K562 (cell line): ENCODE data around the gene POP5. TPM values are rescaled to one million over a fixed set of nuclear protein-coding genes. Genes with fewer than 3 reads are reported as not detected.

Experiments
- ATAC-seq: fragments of 200-7000 bp; cut with Tn5 transposase; 3 replicates; pipeline ENCODE4 v1.9.1; 2020; ENCODE audit warnings: moderate library complexity
- BruUV-seq: library from RNA; stranded (reverse); fragments of 400-500 nt; replicated peaks from 2 replicates; lab custom pipeline; 2021; lab: Mats Ljungman, UMichigan
- CTCF ChIA-PET: fragments of 300-600 bp; formaldehyde crosslinking; extraction: SDS; loops from one replicate; lab custom pipeline; 2021; ENCODE audit warnings: low intra/inter-chr PET ratio; lab: Yijun Ruan, JAX
- POLR2A ChIA-PET: fragments of 300-600, 350-650 bp; sonication (Branson Sonifier 250); formaldehyde crosslinking; extraction: SDS; loops from one replicate; lab custom pipeline; 2021; ENCODE audit warnings: antibody characterized with exemption, inconsistent platforms; lab: Yijun Ruan, JAX
- DNase-seq, 4 experiments: peaks; one replicate each; pipeline versions ENCODE4 v3.0.0 to v3.0.0-alpha.2; 2011 to 2018; ENCODE audit warnings: low spot score in 3 of 4, mixed read lengths in 3 of 4; ENCODE audit errors: extremely low read depth in 1 of 4
- FAIRE-seq: peaks from 2 replicates; lab custom pipeline; 2011; peaks lifted over from hg19 to GRCh38; lab: Jason Lieb, UNC
- H2AFZ ChIP-seq: 2 replicates; pipeline ENCODE4 v1.6.0; 2011; ENCODE audit warnings: low read depth, low read length, control low read depth, inconsistent platforms
- H3K27ac ChIP-seq: fragments of 200-600 bp; 3 replicates; pipeline ENCODE4 v1.8.0; 2011; ENCODE audit warnings: low read depth, mild to moderate bottlenecking, control low read depth, inconsistent platforms, low read length, moderate library complexity, mixed read lengths; ENCODE audit errors: extremely low read depth
- H3K27me3 ChIP-seq, 2 experiments: fragments of 300-600 bp in 1 of 2; 2 replicates in 1 of 2; 3 replicates in 1 of 2; pipeline versions ENCODE4 v1.6.0 to v1.8.0; 2011; ENCODE audit warnings: inconsistent platforms in 2 of 2, low read length in 2 of 2, mild to moderate bottlenecking in 1 of 2, mixed read lengths in 1 of 2, moderate library complexity in 1 of 2; ENCODE audit not compliant: control insufficient read depth in 2 of 2, insufficient read depth in 2 of 2
- H3K36me3 ChIP-seq: fragments of 300-600 bp; 3 replicates; pipeline ENCODE4 v1.8.0; 2011; ENCODE audit warnings: mild to moderate bottlenecking, low read length, inconsistent platforms; ENCODE audit not compliant: control insufficient read depth, insufficient read depth
- H3K4me1 ChIP-seq, 2 experiments: fragments of 200-600 bp in 1 of 2; replicated peaks in 1 of 2; 2 replicates in 1 of 2; 3 replicates in 1 of 2; pipeline versions ENCODE4 v1.5.1 to v1.8.0; 2011; ENCODE audit warnings: inconsistent platforms in 2 of 2, low read length in 2 of 2, mild to moderate bottlenecking in 1 of 2, mixed read lengths in 1 of 2, moderate library complexity in 1 of 2; ENCODE audit not compliant: control insufficient read depth in 2 of 2, insufficient read depth in 2 of 2
- H3K4me2 ChIP-seq: 2 replicates; pipeline ENCODE4 v1.6.1; 2011; ENCODE audit warnings: low read length, control low read depth, inconsistent platforms, mixed read lengths; ENCODE audit not compliant: insufficient read depth
- H3K4me3 ChIP-seq: fragments of 200-600 bp; sonication (generic), shearing (Covaris generic); 2 replicates; pipeline ENCODE4 v1.5.1; 2016; ENCODE audit warnings: control low read depth, inconsistent platforms
- H3K79me2 ChIP-seq: fragments of 200-600 bp; 3 replicates; pipeline ENCODE4 v1.8.0; 2011; ENCODE audit warnings: low read length, inconsistent platforms; ENCODE audit not compliant: control insufficient read depth, insufficient read depth
- H3K9ac ChIP-seq, 2 experiments: 2 replicates each; pipeline versions ENCODE4 v1.6.0 to v1.6.1; 2011; ENCODE audit warnings: low read depth in 2 of 2, low read length in 2 of 2, control low read depth in 1 of 2, inconsistent platforms in 1 of 2, mild to moderate bottlenecking in 1 of 2, mixed read lengths in 1 of 2; ENCODE audit not compliant: insufficient read depth in 1 of 2
- H3K9me1 ChIP-seq: one replicate; pipeline ENCODE4 v1.6.0; 2011; ENCODE audit warnings: inconsistent platforms, mild to moderate bottlenecking, low read length, moderate library complexity; ENCODE audit not compliant: control insufficient read depth, insufficient read depth
- H3K9me3 ChIP-seq: replicated peaks from 2 replicates; pipeline ENCODE4 v1.5.1; 2011; ENCODE audit warnings: low read depth, low read length, inconsistent platforms; ENCODE audit not compliant: control insufficient read depth, insufficient read depth
- H4K20me1 ChIP-seq: replicated peaks from 2 replicates; pipeline ENCODE4 v1.6.1; 2011; ENCODE audit warnings: low read length, inconsistent platforms, mixed read lengths; ENCODE audit not compliant: control insufficient read depth, insufficient read depth
- ERF ChIP-seq: fragments of 450-650 bp; formaldehyde crosslinking; IDR thresholded peaks from 2 replicates; pipeline ENCODE4 v1.4.0; 2020; ENCODE audit warnings: mild to moderate bottlenecking, mixed read lengths
- MYBL2 ChIP-seq, 2 experiments: fragments of 450-650 bp in 1 of 2; sonication (generic) in 1 of 2; formaldehyde crosslinking in 1 of 2; IDR thresholded peaks; 2 replicates each; pipeline versions ENCODE4 v1.6.1 to v1.8.1; 2017 to 2022; ENCODE audit warnings: borderline replicate concordance in 1 of 2, inconsistent platforms in 1 of 2, low read depth in 1 of 2, mild to moderate bottlenecking in 1 of 2, missing genetic modification reagents in 1 of 2, moderate library complexity in 1 of 2
- NCOA2 ChIP-seq, 2 experiments: fragments of 450-650 bp; IDR thresholded peaks; 2 replicates each; pipeline ENCODE4 v1.6.1; 2018; ENCODE audit warnings: mild to moderate bottlenecking in 2 of 2, moderate library complexity in 1 of 2; ENCODE audit not compliant: partially characterized antibody in 2 of 2
- ZKSCAN3 ChIP-seq: fragments of 250-450 bp; sonication (Bioruptor Pico); IDR thresholded peaks from 2 replicates; pipeline ENCODE4 v1.4.0; 2020
- WGBS: fragments of 100-300 bp; shearing (Covaris generic); methylation state at CpG from one replicate; pipeline ENCODE4 v1.1.6; 2016; ENCODE audit warnings: low coverage, mixed read lengths; ENCODE audit not compliant: insufficient coverage; ENCODE audit errors: missing lambda C conversion rate; 5-methylcytosine and 5-hydroxymethylcytosine counted together
- in situ Hi-C: fragments of 300-500 bp; cut with MboI; formaldehyde crosslinking; loops from 4 replicates; pipeline ENCODE4 v1.15.0; 2018; ENCODE audit warnings: inconsistent platforms, mixed read lengths
- intact Hi-C: fragments of 100-400 bp; cut with micrococcal nuclease; formaldehyde crosslinking; loops from 2 replicates; pipeline ENCODE4 v1.14.2; 2022
- polyA plus RNA-seq, 8 experiments: library from polyadenylated mRNA; depleted of rRNA in 4 of 8; stranded (reverse) in 5 of 8; unstranded in 3 of 8; fragments of >200 nt; fragmentation: Nextera tagmentation in 2 of 8; fragmentation: Illumina TruSeq in 1 of 8; extraction: Ambion mirVana in 2 of 8; extraction: Trizol in 1 of 8; gene quantifications; 2 replicates each; pipeline versions ENCODE4 v1.2.1 to v1.2.3, GENCODE V29; 2011 to 2014; ENCODE audit warnings: inconsistent platforms in 1 of 8, missing spikeins in 1 of 8
- total RNA-seq, 7 experiments: library from RNA; depleted of rRNA in 6 of 7; stranded (reverse); fragments of >200 nt in 6 of 7; fragmentation: Illumina TruSeq in 2 of 7; extraction: Trizol in 2 of 7; gene quantifications; 2 replicates each; pipeline versions ENCODE4 v1.2.1 to v1.2.3, GENCODE V29; 2011 to 2021; ENCODE audit warnings: low replicate concordance in 1 of 7
- TF ChIP-seq, protein P1 (sequence below): fragments of 150-350 bp; IDR thresholded peaks from 2 replicates; pipeline ENCODE4 v1.6.1; 2014; ENCODE audit warnings: low read depth, mild to moderate bottlenecking, low read length, borderline replicate concordance

POP5 gene
- total and polyA plus RNA-seq, 9 of the 15 experiments (the other 6 are each of a cell fraction or from before 2014, with no cell fraction given): 57.5 to 253 (median 73.8) TPM

DNA sequence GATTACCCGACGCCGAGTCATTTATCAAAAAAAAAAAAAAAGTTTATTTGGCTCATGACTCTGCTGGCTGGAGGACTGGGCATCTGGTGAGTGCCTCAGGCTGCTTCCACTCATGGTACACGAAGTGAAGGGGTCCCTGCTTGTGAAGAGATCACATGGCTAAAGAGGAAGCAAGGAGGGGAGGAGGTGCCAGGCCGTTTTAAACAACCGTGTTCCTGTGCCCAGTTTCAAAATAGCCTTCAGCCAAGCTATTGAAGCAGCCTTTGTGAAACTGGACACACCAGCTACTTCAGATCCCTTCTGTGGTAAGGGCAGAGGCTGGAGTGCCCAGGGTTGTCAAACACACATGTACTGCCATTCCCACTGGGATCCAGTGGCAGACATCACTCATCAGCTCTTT lies 7.6 kb downstream of the POP5 start:
- FAIRE-seq (no peak), DNase-seq (no peak), ATAC-seq (no peak)
- H3K4me2 ChIP-seq: no peak overlapping the region
- BruUV-seq: no TSS peak
- no peak overlapping the region for H2AFZ ChIP-seq
- H3K79me2 ChIP-seq: no peaks in the 10 kb centered on the region
- peaks cover 87% of the 10 kb centered on the region for H3K36me3 ChIP-seq
- H3K9me3 ChIP-seq: no peaks in the 10 kb centered on the region
- no peak overlapping the region for H3K4me3 ChIP-seq
- no peak overlapping the region for H3K27ac ChIP-seq
- H4K20me1 ChIP-seq: peaks cover 8% of the 10 kb centered on the region; the same call in 1 of the 2 replicates
- POLR2A ChIA-PET: interaction anchor here (3.1 kb wide), 1 partner anchor 13 kb away, joined by 13 read pairs; no protein-coding TSS in a partner anchor
- in situ Hi-C loops: no loop called here
- H3K9me1 ChIP-seq: no peaks in the 10 kb centered on the region
- no peaks in the 10 kb centered on the region for H3K27me3 ChIP-seq
- 88% methylated on average over 6 of the region's 6 CpGs for WGBS
- no peaks in the 10 kb centered on the region for H3K4me1 ChIP-seq
- TF ChIP-seq NCOA2 (IDR thresholded peaks at IDR 0.05; ENCODE audit: partially characterized antibody in 2 of 2) (no peak), ZKSCAN3 (no peak), ERF (CRISPR knock-in tag) (no peak), MYBL2 (IDR thresholded peaks at IDR 0.05; ENCODE audit: low read depth) (no peak), MYBL2 (CRISPR knock-in tag; IDR thresholded peaks at IDR 0.05; ENCODE audit: borderline replicate concordance) (no peak)
- TF ChIP-seq, protein P1, sequence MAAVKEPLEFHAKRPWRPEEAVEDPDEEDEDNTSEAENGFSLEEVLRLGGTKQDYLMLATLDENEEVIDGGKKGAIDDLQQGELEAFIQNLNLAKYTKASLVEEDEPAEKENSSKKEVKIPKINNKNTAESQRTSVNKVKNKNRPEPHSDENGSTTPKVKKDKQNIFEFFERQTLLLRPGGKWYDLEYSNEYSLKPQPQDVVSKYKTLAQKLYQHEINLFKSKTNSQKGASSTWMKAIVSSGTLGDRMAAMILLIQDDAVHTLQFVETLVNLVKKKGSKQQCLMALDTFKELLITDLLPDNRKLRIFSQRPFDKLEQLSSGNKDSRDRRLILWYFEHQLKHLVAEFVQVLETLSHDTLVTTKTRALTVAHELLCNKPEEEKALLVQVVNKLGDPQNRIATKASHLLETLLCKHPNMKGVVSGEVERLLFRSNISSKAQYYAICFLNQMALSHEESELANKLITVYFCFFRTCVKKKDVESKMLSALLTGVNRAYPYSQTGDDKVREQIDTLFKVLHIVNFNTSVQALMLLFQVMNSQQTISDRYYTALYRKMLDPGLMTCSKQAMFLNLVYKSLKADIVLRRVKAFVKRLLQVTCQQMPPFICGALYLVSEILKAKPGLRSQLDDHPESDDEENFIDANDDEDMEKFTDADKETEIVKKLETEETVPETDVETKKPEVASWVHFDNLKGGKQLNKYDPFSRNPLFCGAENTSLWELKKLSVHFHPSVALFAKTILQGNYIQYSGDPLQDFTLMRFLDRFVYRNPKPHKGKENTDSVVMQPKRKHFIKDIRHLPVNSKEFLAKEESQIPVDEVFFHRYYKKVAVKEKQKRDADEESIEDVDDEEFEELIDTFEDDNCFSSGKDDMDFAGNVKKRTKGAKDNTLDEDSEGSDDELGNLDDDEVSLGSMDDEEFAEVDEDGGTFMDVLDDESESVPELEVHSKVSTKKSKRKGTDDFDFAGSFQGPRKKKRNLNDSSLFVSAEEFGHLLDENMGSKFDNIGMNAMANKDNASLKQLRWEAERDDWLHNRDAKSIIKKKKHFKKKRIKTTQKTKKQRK: no peak
- TF ChIP-seq, all 486 proteins: peak for 0
- intact Hi-C loops: no loop called here
- no peak overlapping the region for H3K9ac ChIP-seq
- CTCF ChIA-PET: no interaction called here
